ENCODE measurements around the gene PCBP3.

DNA sequence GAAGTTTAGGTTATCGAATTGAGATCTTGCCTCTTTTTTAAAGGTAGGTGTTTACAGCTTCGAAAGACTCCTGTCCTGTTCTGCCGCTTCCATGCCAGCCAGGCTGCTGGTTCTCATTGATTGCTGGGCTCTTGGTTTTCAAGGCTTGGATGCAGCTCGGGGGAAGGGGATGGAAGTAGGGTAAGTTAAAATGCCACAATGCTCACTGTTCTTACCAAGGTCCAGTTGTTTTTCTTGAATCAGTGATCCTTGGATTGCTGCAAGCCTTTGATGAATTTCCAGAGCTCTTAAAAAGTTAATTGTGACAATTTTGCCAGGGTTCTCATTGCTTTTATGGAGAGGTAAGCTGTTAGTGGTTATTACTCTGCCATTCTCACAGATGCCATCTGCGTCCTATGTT lies 74.9 kb downstream of the PCBP3 start:
- TF ChIP-seq POLR2A (IDR thresholded peaks at IDR 0.05; ENCODE audit: extremely low read depth, insufficient read length) (no peak), MYC (IDR thresholded peaks at IDR 0.05; ENCODE audit: low read depth, low read length) (no peak)
- TF ChIP-seq, protein P1, sequence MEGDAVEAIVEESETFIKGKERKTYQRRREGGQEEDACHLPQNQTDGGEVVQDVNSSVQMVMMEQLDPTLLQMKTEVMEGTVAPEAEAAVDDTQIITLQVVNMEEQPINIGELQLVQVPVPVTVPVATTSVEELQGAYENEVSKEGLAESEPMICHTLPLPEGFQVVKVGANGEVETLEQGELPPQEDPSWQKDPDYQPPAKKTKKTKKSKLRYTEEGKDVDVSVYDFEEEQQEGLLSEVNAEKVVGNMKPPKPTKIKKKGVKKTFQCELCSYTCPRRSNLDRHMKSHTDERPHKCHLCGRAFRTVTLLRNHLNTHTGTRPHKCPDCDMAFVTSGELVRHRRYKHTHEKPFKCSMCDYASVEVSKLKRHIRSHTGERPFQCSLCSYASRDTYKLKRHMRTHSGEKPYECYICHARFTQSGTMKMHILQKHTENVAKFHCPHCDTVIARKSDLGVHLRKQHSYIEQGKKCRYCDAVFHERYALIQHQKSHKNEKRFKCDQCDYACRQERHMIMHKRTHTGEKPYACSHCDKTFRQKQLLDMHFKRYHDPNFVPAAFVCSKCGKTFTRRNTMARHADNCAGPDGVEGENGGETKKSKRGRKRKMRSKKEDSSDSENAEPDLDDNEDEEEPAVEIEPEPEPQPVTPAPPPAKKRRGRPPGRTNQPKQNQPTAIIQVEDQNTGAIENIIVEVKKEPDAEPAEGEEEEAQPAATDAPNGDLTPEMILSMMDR (IDR thresholded peaks at IDR 0.05; ENCODE audit: low read depth, low read length), result no peak
